Gastrocnemius medialis (tissue), 4 donors: ENCODE results near the gene CELSR2. TPM values are rescaled to one million over a fixed set of nuclear protein-coding genes. Genes with fewer than 3 reads are reported as not detected.

ENCODE experiments used
- ATAC-seq, 2 donors: fragments of 150-250 bp; one replicate each; pipeline ENCODE4 v1.9.1; 2016
- DNase-seq, 2 donors: peaks; one replicate each; pipeline ENCODE4 v3.0.0-alpha.2; 2019
- H3K27ac ChIP-seq, 4 donors: fragments of 200-600 bp; sonication (generic); 1 replicate in 1 of 4; 2 replicates in 3 of 4; pipeline ENCODE4 v1.5.1; 2016 to 2018; ENCODE audit warnings: mild to moderate bottlenecking in 2 of 4, moderate library complexity in 1 of 4
- H3K27me3 ChIP-seq, 3 donors: fragments of 200-600 bp; sonication (generic) in 2 of 3; 1 replicate in 1 of 3; 2 replicates in 2 of 3; pipeline versions ENCODE4 v1.5.1 to v1.6.0; 2016 to 2019; ENCODE audit warnings: mild to moderate bottlenecking in 1 of 3, moderate library complexity in 1 of 3
- H3K36me3 ChIP-seq, 2 donors: fragments of 200-600 bp; sonication (generic) in 1 of 2; one replicate each; pipeline ENCODE4 v1.5.1; 2017 to 2018
- H3K4me1 ChIP-seq, 2 donors: fragments of 200-600 bp; sonication (generic) in 1 of 2; one replicate each; pipeline ENCODE4 v1.5.1; 2016 to 2017; ENCODE audit warnings: mild to moderate bottlenecking in 2 of 2
- H3K4me3 ChIP-seq, 4 donors: fragments of 200-600 bp; sonication (generic) in 3 of 4; 1 replicate in 1 of 4; 2 replicates in 3 of 4; pipeline ENCODE4 v1.5.1; 2016 to 2019; ENCODE audit warnings: mild to moderate bottlenecking in 2 of 4
- H3K9me3 ChIP-seq, 3 donors: fragments of 200-600 bp; sonication (generic) in 2 of 3; 1 replicate in 1 of 3; 2 replicates in 2 of 3; pipeline ENCODE4 v1.5.1; 2016 to 2019
- CTCF ChIP-seq, 5 experiments: fragments of 450-650 bp in 3 of 5; fragments of 200-600 bp in 2 of 5; sonication (generic) in 2 of 5; IDR thresholded peaks in 4 of 5; conservative IDR thresholded peaks in 1 of 5; 1 replicate in 4 of 5; 2 replicates in 1 of 5; pipeline ENCODE4 v1.5.1; 2016 to 2019; ENCODE audit warnings: antibody characterized with exemption in 5 of 5, mild to moderate bottlenecking in 3 of 5, moderate library complexity in 3 of 5
- POLR2A ChIP-seq, 2 donors: fragments of 450-650 bp; IDR thresholded peaks; one replicate each; pipeline ENCODE4 v1.6.1; 2017; ENCODE audit warnings: antibody characterized with exemption in 2 of 2, mild to moderate bottlenecking in 2 of 2, moderate library complexity in 2 of 2
- in situ Hi-C, 4 donors: fragments of 200-750 bp; cut with MboI; loops; one replicate each; pipeline versions ENCODE4 v1.15.0 to v1.8.0; 2017; ENCODE audit warnings: low sequenced_read_pairs in 4 of 4
- intact Hi-C: fragments of 100-400 bp; cut with DNase I; formaldehyde crosslinking; loops from one replicate; pipeline ENCODE4 v1.15.1; 2023; ENCODE audit warnings: low total_unique reads
- total RNA-seq, 4 donors: library from RNA; depleted of rRNA; stranded (reverse); fragments of >200 nt; gene quantifications; one replicate each; pipeline versions ENCODE4 v1.1.0 to v1.2.3, GENCODE V29; 2016

CELSR2 gene
- total RNA-seq, 4 donors from 2014 or later, result 5.8 to 12.5 (median 7.9) TPM

- no peak overlapping the region for H3K27ac ChIP-seq
- ATAC-seq (no peak), DNase-seq (no peak)
- H3K4me1 ChIP-seq, result peaks cover 9 to 12% of the 10 kb centered on the region in 2 donors
- in situ Hi-C loops (loop anchor here in 1 of 4 donors (25.0 kb wide), 1 partner anchor 243 kb away; the partner anchor contains the start of genes GNAI3 and GPR61), intact Hi-C loops (no loop called here)
- H3K27me3 ChIP-seq, result peaks cover 0 to 9% (median 0%) of the 10 kb centered on the region in 3 donors
- no peaks in the 10 kb centered on the region for H3K36me3 ChIP-seq
- TF ChIP-seq CTCF (IDR thresholded peaks at IDR 0.05 in 4 of 5, conservative IDR thresholded peaks at IDR 0.05 in 1 of 5), result no peak
- TF ChIP-seq POLR2A (IDR thresholded peaks at IDR 0.05), result no peak
- no peaks in the 10 kb centered on the region for H3K9me3 ChIP-seq
- H3K4me3 ChIP-seq, result no peak overlapping the region
Measured at GRCh38 chr1:109294481-109294880, 45.1 kb downstream of the CELSR2 start.

- TF ChIP-seq POLR2A (IDR thresholded peaks at IDR 0.05) (no peak), CTCF (IDR thresholded peaks at IDR 0.05 in 4 of 5, conservative IDR thresholded peaks at IDR 0.05 in 1 of 5) (no peak)
- intact Hi-C loops, result no loop called here
Measured at GRCh38 chr1:109295712-109296415, 46.5 kb downstream of the CELSR2 start.

GRCh38 chr1:109296782-109297181, 47.4 kb downstream of the CELSR2 start:
- intact Hi-C loops (no loop called here), in situ Hi-C loops (loop anchor here in 1 of 4 donors (25.0 kb wide), 1 partner anchor 241 kb away; the partner anchor contains the start of genes GNAI3 and GPR61)
- DNase-seq, result no peak
- H3K36me3 ChIP-seq, result no peaks in the 10 kb centered on the region
- peaks cover 0 to 9% (median 0%) of the 10 kb centered on the region in 3 donors for H3K27me3 ChIP-seq
- H3K27ac ChIP-seq, result no peak overlapping the region
- TF ChIP-seq POLR2A (IDR thresholded peaks at IDR 0.05) (no peak), CTCF (IDR thresholded peaks at IDR 0.05 in 4 of 5, conservative IDR thresholded peaks at IDR 0.05 in 1 of 5) (no peak)
- peaks cover 15 to 18% of the 10 kb centered on the region in 2 donors for H3K4me1 ChIP-seq
- H3K9me3 ChIP-seq, result no peaks in the 10 kb centered on the region
- no peak for ATAC-seq
- no peak overlapping the region for H3K4me3 ChIP-seq

More at GRCh38 chr1:109295712-109296415, 46.5 kb downstream of the CELSR2 start:
- DNase-seq (no peak), ATAC-seq (no peak)
- no peak overlapping the region for H3K4me3 ChIP-seq
- no peak overlapping the region for H3K27ac ChIP-seq
- H3K36me3 ChIP-seq, result no peaks in the 10 kb centered on the region
- H3K9me3 ChIP-seq, result no peaks in the 10 kb centered on the region
- H3K4me1 ChIP-seq, result peaks cover 15 to 18% of the 10 kb centered on the region in 2 donors
- in situ Hi-C loops, result loop anchor here in 1 of 4 donors (25.0 kb wide), 1 partner anchor 241 kb away; the partner anchor contains the start of genes GNAI3 and GPR61
- H3K27me3 ChIP-seq, result peaks cover 0 to 9% (median 0%) of the 10 kb centered on the region in 3 donors

- TF ChIP-seq POLR2A (IDR thresholded peaks at IDR 0.05) (no peak), CTCF (IDR thresholded peaks at IDR 0.05 in 4 of 5, conservative IDR thresholded peaks at IDR 0.05 in 1 of 5) (no peak)
- no peaks in the 10 kb centered on the region for H3K36me3 ChIP-seq
- peaks cover 0 to 9% (median 0%) of the 10 kb centered on the region in 3 donors for H3K27me3 ChIP-seq
- peaks cover 15 to 18% of the 10 kb centered on the region in 2 donors for H3K4me1 ChIP-seq
- H3K9me3 ChIP-seq, result no peaks in the 10 kb centered on the region
- peak; percentile 40 to 43 for ATAC-seq
- intact Hi-C loops (loop anchor here (2.0 kb wide), 1 partner anchor 14 kb away; no protein-coding TSS in a partner anchor), in situ Hi-C loops (loop anchor here in 1 of 4 donors (25.0 kb wide), 1 partner anchor 238 kb away; the partner anchor contains the start of genes GNAI3 and GPR61)
- peak in 1 of 2 donors; percentile 43 for DNase-seq
- no peak overlapping the region for H3K4me3 ChIP-seq
- peak overlapping the region; percentile 15 to 72 (median 42) for H3K27ac ChIP-seq
Measured at GRCh38 chr1:109298666-109299557, 49.6 kb downstream of the CELSR2 start.
